Amniotic epithelial cell (primary cell): ENCODE results near the gene TBX6.
A peak's percentile ranks its signal among the peaks of the same experiment; 100 is the strongest.
"Not testable (repeated sequence)": the region's sequence is repeated elsewhere in the genome, so short reads cannot be mapped to it uniquely, and the experiment has no call there.

ENCODE experiments used
- DNase-seq: peaks from one replicate; pipeline ENCODE4 v3.0.0-alpha.2; 2010; ENCODE audit warnings: low read depth

Gene TBX6, protein sequence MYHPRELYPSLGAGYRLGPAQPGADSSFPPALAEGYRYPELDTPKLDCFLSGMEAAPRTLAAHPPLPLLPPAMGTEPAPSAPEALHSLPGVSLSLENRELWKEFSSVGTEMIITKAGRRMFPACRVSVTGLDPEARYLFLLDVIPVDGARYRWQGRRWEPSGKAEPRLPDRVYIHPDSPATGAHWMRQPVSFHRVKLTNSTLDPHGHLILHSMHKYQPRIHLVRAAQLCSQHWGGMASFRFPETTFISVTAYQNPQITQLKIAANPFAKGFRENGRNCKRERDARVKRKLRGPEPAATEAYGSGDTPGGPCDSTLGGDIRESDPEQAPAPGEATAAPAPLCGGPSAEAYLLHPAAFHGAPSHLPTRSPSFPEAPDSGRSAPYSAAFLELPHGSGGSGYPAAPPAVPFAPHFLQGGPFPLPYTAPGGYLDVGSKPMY

DNA sequence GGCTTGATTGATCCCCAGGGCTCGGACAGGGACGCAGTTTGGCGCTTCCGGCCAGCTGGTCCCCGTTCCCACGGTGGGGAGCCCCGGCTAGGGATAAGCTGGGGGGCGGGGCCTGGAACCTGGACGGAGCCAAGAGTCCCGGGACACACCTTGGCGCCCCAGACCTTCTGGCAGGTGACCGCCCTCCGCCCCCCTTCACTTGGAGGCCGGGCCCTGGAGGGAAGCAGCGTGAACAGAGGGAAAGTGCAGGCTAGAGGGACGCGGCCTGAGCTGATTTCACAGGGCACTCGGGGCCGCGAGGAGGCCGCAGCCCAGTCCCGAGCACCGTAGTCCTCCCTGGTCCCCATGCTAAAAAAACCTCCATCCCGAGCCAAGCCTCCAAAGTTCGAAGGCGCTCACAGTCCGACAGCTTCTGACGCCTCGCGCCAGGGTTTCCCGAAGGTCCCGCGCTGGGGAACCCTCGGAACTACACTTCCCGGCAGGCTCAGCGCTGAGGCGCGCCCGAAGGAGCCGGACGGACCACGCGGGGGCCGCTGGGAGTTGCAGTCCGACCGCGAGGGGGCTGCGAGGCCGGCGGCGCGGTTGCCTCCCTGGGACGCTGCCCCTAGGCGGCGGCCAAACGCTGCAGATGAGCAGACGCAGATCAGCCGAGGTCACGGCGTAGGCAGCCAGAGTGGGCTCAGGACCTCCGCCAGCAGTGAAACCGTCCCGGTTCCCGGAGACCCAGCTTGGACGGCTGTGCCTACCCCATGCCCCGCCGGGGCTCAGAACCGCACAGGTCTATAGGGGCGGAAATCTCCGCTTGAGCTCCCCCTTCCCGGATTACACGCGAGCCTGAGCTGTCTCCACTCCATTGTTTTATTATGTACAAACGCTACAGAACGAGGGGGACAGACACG lies at the start of gene TBX6:
Gene TBX6, minus strand, starts transcription at position 451 of the 899 bp plus-strand sequence. CDS start 731 bp downstream, outside the sequence.
- DNase-seq = peak; percentile 81

- no peak for DNase-seq
Measured at GRCh38 chr16:30139583-30140481, 48.1 kb upstream of the TBX6 start.

- DNase-seq = no peak
Measured at GRCh38 chr16:30137897-30138296, 46.2 kb upstream of the TBX6 start.

GRCh38 chr16:30136971-30137605 lies 45.4 kb upstream of the TBX6 start:
- DNase-seq = no peak

DNA sequence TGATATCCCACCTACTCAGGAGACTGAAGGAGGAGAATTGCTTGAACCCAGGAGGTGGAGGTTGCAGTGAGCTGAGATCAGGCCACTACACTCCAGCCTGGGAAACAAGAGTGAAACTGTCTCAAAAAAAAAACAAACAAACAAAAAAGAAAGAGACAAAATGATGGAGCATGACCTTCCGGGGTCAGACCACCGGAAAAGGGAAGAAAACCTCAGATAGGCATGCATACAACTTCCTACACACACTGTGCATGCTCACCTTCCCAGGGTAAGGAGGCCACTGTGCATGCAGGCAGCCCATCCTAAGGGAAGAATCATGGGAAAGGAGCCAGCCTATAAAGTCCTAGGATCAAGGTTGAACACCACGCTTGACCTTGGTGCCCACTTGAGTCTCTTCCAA lies 40.9 kb upstream of the TBX6 start:
- no peak for DNase-seq

GRCh38 chr16:30131869-30132475 lies 40.2 kb upstream of the TBX6 start:
- no peak for DNase-seq

- DNase-seq = no peak
Measured at GRCh38 chr16:30127993-30128392, 36.3 kb upstream of the TBX6 start.

GRCh38 chr16:30125690-30126089 lies 34.0 kb upstream of the TBX6 start:
- DNase-seq = not testable (repeated sequence)

DNA sequence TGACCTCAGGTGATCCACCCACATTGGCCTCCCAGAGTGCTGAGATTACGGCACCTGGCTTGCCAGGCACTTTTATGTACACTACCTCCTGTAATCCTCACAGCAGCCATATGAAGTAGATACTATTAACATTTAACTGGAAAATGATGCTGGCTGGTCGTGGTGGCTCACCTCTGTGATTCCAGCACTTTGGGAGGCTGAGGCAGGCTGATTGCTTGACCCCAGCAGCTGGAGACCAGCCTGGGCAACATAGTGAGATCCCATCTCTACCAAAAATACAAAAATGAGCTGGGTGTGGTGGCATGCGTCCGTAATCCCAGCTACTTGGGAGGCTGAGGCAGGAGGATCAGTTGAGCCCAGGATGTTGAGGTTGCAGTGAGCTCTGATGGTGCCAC lies 33.3 kb upstream of the TBX6 start:
- no peak for DNase-seq

DNA sequence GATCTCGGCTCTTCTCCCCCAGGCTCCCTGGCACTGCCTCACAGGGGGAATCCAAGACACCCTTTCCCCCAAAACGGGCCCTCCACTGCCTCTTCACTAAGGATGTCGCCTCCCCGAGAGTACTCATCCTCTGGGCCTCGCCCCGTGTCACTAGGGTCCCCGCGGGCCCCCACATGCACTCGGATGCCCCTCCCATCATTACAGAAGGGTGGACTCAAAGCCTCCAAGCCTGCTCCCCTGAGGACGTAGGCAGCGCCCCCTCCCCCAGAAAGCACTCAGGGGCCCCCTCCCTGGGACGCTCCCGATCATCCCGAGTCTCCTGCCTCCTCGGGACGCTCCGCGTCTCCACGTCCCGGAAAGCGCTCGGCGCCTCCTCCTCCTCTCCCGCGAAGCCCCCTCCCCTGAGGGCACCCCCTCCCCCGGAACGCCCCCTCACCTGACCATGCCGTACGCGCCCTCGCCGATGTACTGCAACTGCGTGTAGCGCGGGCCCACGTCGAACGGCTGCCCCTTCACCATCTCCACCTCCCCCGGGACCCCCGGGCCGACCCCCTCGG lies 31.0 kb upstream of the TBX6 start:
- no peak for DNase-seq

- no peak for DNase-seq
Measured at GRCh38 chr16:30121741-30122571, 30.2 kb upstream of the TBX6 start.

GRCh38 chr16:30120340-30121105 lies 28.8 kb upstream of the TBX6 start:
- no peak for DNase-seq

DNA sequence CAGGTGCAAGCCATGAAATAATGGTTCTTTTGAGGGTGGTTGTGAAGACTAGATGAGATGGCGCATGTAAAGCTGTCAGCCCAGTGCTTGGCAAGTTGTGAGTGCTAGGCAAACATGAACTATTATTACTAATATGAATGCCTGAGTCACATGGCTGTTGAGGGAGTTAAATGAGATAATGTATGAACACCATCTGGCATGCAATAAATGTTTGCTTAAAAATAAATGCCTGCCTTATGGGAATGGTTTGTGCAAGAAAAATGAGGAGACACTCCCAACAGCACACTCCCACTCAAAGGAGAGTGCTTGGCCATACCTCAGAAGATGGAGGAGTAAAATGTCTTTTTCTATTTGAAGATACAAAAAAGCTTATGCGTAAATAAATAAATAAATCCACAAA lies 27.7 kb upstream of the TBX6 start:
- peak; percentile 83 for DNase-seq

DNA sequence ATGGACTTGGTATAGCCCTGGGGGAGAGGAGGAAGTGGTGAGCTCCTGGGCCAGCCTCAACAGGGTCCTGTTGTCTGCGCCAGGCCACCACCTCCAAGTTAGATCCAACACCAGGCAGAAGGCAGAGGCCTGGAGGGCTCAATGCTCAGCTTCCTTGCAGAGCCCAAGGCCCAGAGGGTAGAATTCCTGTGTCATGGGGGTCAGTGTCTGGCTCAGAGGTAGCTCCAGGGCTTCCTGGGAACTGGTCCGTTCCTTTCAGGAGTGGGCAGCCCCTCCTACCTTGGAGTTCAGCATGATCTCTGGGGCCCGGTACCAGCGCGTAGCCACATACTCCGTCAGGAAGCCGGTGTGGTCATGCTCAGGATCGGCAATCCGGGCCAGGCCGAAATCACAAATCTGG lies 26.0 kb upstream of the TBX6 start:
- DNase-seq = no peak

DNA sequence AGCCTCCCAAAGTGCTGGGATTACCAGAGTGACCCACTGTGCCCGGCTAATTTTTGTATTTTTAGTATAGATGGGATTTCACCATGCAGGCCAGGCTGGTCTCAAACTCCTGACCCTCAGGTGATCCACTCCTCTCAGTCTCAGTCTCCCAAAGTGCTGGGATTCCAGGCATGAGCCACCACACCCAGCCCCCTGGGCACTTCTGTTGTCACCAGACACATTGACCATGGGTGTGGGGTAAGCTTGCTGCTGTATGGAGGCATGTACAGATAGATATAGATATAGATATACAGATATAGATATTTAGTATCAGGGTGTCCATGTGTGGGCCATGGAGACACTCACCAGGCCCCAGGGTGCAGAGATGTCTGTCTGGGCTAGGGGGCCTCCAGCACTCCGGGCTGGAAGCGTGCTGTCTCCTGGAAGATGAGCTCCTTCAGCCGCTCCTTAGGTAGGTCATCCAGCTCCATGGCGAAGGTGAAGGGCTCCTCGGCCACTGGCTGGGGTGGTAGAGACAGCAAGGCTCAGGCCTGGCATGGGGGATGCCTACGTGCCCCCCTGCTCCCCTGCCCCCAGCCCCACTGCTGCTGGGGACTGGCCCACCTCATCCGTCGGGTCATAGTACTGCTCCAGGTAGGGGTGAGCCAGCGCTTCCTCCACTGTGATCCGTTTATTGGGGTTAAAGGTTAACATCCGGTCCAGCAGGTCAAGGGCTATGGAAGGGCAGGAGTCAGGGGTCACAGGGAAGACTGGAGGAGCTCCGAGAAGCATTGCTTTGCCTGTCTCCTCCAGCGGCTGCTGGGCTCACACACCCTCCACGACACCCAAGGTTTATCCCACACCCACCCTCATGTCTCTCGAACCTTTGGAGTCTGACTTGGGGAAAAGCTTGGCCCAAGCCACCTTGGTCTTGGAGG lies 24.8 kb upstream of the TBX6 start:
- DNase-seq = no peak

GRCh38 chr16:30115238-30115637 lies 23.5 kb upstream of the TBX6 start:
- DNase-seq = no peak

DNA sequence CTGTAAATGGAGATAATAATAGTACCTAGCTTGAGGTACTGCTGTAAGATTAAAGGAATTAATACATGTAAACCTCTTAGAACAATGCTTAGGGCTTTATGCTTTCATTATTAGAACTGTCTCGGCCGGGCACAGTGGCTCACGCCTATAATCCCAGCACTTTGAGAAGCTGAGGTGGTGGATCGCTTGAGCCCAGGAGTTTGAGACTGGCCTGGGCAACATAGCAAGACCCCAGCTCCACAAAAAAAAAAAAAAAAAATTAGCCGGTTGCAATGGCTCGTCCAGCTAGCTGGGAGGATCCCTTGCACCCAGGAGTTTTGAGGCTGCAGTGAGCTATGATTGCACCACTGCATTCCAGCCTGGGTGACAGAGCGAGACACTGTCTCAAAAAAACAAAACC lies 23.1 kb upstream of the TBX6 start:
- not testable (repeated sequence) for DNase-seq

GRCh38 chr16:30114411-30114810 lies 22.7 kb upstream of the TBX6 start:
- DNase-seq = no peak
